ENCODE measurements around the gene ATOH1.

DNA sequence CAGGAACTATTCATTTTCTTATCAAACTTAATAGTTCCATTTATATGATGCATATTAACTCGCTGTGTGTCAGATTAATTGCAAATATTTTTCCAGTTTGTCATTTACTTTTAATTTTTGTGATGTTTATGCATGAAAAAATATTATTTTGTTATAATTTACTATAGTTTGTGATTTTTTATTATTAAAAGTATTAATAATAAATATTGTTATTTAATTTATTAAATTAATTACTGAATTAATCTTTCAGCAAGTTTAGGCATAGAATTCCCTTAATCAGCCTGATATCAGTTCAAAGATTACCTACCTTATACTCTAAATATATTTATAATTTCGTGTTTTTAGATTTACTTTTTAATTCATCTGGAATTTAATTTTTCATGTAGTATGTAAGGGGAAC is 15.5 kb upstream of the ATOH1 start:
- TF ChIP-seq, protein P1, sequence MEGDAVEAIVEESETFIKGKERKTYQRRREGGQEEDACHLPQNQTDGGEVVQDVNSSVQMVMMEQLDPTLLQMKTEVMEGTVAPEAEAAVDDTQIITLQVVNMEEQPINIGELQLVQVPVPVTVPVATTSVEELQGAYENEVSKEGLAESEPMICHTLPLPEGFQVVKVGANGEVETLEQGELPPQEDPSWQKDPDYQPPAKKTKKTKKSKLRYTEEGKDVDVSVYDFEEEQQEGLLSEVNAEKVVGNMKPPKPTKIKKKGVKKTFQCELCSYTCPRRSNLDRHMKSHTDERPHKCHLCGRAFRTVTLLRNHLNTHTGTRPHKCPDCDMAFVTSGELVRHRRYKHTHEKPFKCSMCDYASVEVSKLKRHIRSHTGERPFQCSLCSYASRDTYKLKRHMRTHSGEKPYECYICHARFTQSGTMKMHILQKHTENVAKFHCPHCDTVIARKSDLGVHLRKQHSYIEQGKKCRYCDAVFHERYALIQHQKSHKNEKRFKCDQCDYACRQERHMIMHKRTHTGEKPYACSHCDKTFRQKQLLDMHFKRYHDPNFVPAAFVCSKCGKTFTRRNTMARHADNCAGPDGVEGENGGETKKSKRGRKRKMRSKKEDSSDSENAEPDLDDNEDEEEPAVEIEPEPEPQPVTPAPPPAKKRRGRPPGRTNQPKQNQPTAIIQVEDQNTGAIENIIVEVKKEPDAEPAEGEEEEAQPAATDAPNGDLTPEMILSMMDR (IDR thresholded peaks at IDR 0.05; ENCODE audit: insufficient read depth, low read length, poor library complexity, severe bottlenecking): no peak
- TF ChIP-seq EZH2phosphoT487 (conservative IDR thresholded peaks at IDR 0.05; ENCODE audit: low read length): no peak

All from SU-DHL-6 (cell line).